UCSD-AML1 (cell line): ENCODE measurements around the gene GOLGA8A.
"Not testable (repeated sequence)": the region's sequence is repeated elsewhere in the genome, so short reads cannot be mapped to it uniquely, and the experiment has no call there.

ENCODE experiments used
- DNase-seq: peaks from one replicate; lab custom pipeline; 2025; ENCODE audit not compliant: unreplicated experiment; lab: John Stamatoyannopoulos, UW

Gene GOLGA8A, protein sequence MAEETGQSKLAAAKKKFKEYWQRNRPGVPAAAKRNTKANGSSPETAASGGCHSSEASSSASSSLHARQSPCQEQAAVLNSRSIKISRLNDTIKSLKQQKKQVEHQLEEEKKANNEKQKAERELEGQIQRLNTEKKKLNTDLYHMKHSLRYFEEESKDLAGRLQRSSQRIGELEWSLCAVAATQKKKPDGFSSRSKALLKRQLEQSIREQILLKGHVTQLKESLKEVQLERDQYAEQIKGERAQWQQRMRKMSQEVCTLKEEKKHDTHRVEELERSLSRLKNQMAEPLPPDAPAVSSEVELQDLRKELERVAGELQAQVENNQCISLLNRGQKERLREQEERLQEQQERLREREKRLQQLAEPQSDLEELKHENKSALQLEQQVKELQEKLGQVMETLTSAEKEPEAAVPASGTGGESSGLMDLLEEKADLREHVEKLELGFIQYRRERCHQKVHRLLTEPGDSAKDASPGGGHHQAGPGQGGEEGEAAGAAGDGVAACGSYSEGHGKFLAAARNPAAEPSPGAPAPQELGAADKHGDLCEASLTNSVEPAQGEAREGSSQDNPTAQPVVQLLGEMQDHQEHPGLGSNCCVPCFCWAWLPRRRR

DNA sequence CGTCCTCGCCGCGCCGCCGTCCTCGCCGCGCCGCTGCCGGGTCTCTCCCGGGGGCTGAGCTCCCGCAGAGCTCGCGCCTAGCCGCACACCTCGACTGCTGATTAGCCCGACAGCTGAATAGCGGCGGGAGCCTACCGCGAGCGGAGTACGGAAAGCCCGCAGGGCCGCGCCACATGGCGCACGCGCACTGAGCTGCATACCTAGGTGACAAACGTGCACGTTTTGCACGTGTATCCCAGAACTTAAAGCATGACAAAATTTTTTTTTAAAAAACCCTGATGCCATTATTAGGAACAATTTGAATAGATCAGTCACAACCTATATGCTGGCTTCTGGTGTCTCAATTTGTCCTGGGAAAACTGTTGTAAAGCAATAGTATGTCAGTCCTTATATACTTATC lies at the start of gene GOLGA8A:
GOLGA8A (minus strand) TSS at position 122 of the 400 bp plus-strand sequence. CDS start 48,117 bp downstream, outside the sequence.
- no peak for DNase-seq

DNA sequence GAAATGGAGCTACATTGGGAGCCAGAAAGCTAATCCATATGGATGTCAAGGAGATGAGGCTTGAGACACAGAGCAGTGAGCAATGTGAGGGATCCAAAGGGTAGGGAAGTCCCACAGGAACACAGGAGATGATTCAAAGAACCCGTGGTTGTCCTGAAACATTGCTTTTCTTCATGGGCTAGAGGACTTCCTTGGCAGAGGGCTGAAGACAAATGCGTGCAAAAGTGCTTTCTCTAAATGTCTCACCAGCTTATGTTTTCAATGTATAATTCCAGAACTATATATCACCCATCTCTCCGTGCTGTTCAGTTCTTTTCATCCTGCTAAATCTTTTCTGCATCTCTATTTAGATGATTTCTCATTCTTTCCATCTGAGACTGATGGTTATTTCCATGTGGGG lies 46.0 kb upstream of the GOLGA8A start:
- DNase-seq: no peak

DNA sequence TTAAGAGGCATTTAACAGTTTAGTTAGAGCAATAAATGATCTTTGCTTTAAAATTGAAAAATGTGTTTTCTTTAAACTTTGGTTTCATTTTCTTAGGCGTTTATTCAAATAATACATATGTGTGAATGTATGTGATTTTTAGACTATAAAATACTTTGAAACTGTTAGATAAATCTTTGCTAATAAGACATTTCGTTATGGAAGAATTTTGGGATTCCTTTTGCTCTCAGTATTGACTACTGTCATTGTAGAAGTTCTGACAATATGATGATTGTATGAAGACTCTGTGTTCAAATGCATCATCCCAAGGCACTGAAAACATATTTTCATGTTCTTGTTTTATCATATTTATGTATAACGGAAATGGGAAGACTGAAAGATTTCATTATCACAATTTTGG lies 43.8 kb upstream of the GOLGA8A start:
- DNase-seq: no peak

DNA sequence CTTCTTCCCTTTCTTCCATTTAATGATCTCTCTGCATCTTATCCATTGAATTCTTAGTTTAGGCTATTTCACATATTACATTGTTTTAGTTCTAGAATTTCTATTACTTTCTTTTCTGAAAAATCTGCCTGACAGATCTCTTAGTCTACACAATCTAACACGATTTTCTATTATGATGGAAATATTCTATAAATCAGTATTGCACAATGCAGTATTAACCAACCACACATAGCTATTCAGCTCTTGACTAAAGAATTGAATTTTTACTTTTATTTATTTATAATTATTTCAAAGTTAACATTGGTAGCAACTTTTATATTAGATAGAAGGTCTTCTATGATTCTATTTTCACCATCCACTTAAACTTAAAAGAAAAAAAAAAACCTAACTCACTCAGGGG lies 36.2 kb upstream of the GOLGA8A start:
- no peak for DNase-seq

DNA sequence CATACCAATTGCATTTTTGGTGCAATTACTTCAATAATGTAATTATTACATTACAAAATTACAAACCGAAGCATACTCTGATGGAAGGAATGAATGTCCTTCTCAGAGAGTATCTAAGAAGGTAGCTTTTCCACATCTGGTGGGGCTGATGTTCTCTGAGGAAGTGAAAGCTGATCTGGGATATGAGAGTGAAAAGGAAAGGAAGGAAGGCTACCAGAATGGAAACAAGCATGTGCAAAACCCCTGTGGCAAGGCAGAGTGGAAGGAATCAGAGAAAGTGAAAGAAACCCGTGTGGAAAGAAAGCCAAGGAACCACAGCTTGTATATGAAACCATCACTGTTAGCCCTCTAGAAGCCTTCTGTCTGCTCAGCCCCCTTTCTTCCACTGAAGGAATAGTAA lies 35.3 kb upstream of the GOLGA8A start:
- DNase-seq: no peak

DNA sequence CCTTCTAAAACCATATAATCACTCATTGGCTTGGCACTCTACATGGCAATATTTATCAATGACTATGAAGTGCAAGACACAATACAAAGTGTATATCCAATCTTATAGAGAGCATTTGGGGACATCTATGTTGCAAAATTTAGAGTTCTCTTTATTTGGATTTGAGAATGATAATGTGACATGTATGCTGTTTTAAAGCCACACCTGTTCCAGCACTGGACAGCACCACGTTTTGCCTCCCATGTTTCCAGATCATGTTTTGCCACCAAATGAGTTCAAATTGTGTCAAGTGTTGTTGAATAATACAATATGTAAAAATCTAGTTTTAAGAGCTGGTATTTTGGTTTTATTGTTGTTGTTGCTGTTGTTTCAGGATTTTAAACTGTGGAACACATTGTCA lies 33.3 kb upstream of the GOLGA8A start:
- DNase-seq: no peak

DNA sequence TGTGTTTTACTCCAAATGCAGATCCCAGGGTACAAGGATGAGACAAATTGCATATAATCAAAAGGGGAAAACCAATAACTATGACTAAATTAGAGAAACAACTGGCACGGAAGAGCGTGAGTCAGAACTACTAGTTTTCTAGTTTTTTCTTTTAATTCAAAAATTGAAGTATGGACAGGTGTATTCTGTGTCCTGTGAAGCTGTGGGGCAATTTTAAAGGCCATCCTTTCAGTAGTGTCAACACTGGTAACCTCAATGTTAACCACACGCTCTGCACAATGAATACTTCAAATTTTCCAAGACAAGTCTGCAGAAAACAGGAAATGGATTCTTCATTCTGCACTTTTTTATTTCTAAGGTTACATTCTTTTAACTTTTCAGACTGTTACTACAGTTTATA lies 32.5 kb upstream of the GOLGA8A start:
- DNase-seq: no peak

DNA sequence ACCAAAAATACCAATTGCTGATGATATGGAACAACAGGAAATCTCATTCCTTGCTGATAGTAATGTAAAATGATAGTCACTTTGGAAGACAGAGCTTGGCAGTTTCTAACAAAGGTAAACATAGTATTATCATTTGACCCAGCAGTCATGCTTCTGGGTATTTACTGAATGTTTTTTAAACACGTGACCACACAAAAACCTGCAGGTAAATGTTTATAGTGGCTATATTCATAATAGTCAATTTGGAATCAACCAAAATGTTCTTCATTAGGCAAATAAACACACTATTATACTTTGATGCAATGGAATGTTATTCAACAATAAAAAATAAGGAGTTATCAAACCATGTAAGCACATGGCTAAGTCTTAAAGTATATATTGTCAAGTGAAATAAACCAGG lies 24.1 kb upstream of the GOLGA8A start:
- DNase-seq: no peak

DNA sequence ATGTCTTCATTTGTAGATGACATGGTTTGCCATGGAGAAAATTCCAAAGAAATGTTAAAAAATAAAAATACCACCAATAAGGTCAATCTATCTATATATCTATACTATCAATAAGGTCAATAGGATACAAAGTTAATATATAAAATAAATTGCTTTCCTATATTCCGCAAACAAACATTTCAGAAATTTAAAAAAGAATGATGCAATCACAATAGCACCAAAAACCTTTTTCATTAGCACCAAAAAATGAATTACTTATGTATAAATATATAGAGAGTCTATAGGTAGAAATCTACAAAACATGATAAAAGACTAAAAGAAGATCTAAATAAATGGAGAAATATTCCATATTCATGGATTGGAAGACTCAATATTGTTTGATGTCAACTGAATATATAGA lies 22.8 kb upstream of the GOLGA8A start:
- DNase-seq: no peak

DNA sequence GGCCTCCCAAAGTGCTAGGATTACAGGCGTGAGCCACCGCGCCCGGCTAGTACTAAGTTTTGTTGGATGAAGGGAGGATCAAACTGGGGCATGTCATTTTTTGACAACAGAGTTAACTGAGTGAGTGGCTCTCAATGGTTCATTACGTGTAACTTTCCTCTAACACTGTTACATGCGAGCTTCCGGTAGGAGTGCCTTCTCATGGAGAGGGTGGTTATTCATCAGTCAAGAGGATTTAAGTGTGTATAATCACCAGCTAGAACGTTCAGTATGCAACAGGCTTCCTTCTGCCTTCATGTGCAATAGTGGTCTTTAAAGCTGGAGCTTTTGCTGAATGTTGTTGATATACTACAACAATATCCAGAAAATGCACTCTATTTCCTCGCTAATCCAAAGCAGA lies 19.1 kb upstream of the GOLGA8A start:
- no peak for DNase-seq

DNA sequence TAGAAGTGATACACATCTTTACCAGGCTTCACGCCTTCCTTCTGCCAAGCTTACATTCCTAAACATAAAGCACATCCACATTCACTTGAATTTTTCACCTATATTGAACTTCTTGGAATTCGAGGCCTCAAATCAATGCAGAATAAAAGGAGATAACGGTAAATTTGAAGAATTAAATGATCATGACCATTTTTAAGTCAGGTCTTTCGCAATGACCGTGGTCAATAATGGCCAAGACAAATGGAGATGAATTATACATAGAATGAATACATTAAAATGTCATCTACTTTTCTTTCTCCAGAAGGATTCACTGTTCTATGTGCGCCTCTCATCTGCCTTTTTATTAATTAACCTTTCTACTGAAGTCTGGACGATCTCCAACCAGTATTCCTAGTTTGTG lies 5.3 kb upstream of the GOLGA8A start:
- no peak for DNase-seq

DNA sequence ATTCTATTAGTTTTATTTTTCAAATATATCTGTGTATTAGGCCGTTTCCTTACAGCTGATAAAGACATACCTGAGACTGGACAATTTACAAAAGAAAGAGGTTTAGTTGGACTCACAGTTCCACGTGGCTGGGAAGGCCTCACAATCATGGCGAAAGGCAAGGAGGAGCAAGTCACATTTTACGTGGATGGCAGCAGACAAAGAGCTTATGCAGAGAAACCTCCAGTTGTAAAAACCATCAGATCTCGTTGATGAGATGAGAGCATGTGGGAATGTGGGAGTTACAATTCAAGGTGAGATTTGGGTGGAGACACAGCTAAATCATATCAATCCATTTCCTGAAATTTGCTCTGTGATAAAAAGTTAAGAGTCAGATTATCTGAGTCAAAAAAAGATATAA lies 2.3 kb upstream of the GOLGA8A start:
- no peak for DNase-seq

DNA sequence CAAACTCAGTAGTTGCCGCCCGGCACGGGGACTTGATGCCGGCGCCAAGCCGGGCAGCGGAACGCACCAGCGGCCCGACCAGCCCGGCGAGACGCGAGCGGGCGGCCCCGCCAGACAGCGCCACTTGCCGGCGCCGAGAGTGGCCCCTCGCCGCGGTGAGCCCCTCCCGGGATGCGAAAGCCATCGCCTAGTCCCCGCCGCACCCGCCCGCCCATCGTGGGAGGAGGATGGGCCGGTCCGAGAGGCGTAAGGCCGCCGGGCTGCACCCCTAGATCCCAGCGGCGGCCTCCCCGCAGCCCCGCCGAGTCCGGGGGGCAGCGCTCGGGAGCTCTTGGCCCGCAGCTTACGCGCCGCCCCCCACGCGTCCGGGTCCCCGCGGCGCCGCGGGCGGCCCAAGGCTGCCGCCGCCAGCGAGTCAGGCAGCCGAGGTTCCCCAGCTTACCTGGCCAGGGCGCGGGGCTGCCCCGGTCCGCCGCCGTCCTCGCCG lies 609 bp downstream of the GOLGA8A start:
- DNase-seq: no peak

DNA sequence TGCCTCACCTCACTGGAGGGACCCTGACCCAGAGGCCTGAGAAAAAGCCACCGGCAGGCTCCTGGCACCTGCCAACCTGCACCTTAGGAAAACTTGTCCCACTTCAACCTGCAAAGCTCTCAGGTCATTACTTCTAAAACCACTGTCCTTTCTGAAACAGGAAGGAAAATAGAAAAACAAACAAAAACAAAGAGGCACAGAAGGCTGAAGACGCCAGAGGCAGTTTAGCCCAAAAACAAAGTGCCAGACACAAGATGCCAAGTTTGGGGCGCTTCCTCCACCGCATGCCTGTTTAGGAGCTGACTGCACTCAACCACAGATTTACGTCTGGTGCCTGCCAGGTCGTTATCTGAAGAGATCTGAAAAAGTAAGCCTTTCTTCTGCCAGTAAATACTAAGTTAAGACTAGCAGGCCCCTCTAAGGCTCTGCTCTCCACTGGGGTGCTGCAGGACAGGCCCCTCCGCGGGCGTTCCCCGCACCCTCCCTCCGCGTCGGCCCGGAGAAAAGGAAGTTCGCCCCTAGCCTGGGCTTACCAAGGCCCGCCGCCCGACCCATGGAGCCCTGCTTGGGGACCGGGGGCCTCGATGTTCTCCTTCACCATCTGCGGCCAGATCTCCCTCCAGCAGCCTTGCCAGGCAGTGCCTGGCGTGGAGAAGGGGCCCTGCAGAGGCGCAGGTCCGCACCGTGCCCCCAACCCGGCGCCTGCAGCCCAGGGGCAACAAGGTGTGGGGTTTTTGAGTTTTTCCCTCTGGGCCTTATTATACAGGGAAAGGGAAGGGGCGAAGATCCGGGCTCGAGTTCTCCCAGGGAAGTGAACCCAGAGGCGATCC lies 1.3 kb downstream of the GOLGA8A start:
- no peak for DNase-seq

DNA sequence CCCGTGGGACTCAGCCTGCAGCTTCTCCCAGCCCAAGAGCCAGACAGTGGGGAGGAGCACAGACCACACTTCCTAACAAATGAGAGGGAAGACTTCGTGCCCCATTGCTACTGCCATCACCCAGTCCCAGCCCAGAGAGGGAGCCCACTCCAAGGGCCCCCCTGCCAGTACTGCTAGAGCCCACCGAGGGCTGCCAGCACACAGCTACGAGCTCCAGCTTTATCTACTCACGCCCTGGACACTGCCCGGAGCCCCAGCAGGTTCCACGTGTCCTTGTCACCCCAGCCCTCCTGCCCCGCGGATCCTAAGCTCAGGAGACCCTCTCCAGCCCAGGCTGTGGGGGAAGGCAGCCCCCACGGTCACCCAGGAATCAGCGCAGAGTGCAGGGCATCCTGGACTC lies 1.9 kb downstream of the GOLGA8A start:
- no peak for DNase-seq

DNA sequence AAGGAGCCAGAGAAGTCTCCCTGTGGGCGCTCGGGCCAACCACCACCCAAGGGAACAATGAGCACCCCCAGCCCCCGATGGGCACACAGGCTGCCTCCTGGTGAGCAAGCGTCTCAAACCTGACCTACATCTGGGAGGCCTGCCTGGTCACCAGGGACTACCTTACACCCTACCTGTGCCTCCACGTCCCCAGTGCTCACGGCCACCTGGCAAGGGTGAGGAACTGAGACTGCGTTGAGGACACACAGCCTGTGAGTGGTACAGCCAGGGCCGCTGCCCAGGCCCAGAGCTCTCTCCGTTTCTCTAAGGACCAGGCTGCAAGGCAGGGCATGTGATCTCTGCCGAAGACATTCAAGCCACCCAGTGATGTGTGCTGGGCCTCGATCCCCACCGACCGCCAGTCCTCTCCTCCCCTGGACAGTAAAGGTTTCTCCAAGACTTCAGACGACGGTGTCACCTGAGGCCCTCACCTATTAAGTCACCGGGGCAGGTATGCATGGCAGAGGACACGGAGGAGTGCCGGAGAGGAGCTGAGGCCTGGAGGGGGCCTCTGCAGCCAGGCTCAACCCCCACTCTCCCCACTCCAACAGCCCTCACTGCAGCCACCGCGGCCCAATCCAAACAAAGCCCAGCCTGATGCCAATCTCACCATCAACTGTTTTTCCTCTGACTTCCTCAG lies 2.8 kb downstream of the GOLGA8A start:
- no peak for DNase-seq

DNA sequence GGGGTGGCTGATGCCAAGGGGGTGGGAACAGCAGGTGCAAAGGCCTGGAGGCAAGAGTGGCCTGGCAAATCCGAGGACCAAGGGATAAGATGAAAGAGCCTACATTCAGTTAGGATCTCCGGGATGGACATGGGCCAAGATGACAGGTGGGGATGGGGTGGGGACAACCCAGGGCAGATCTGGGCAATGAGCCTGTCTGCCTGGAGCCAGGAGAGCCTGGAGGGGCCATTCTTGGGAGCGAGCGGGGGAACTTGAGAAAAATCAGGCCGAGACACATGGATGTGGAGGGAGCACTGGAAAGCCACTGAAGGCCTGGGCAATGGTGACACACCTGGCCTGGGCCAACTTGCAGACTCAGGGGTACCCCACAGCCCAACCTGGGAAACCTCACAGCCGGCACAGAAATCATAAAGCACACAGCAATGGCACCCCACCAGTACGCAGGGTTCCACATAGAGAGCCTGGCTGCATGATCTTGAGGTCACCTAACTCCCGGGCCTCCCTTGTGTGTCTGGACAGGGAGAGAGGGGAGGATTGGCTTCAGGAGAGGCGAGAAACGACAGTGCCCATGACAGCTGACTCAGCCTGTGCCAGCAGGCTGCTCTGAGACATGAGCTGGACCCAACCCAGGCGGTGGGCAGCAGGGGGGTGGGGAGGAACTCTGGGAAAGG lies 3.5 kb downstream of the GOLGA8A start:
- DNase-seq: not testable (repeated sequence)

DNA sequence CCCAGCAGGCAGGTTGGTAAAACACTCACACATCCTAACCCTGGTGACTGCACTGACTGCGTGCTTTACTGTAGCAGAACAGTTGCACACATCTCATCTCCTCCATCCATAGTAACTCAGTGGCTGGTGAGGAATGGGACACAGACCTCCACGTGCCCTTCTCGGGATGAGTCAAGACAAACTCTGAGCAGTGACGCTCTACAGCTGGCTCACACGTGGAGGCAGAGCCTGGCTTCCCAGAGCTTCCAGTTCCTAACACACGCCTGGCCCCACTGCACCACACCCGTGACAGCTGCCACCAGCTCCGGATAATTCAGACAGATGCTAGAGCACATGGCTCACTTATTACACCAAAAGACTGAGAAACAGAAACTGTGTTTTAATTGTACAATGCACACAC lies 7.0 kb downstream of the GOLGA8A start:
- not testable (repeated sequence) for DNase-seq

DNA sequence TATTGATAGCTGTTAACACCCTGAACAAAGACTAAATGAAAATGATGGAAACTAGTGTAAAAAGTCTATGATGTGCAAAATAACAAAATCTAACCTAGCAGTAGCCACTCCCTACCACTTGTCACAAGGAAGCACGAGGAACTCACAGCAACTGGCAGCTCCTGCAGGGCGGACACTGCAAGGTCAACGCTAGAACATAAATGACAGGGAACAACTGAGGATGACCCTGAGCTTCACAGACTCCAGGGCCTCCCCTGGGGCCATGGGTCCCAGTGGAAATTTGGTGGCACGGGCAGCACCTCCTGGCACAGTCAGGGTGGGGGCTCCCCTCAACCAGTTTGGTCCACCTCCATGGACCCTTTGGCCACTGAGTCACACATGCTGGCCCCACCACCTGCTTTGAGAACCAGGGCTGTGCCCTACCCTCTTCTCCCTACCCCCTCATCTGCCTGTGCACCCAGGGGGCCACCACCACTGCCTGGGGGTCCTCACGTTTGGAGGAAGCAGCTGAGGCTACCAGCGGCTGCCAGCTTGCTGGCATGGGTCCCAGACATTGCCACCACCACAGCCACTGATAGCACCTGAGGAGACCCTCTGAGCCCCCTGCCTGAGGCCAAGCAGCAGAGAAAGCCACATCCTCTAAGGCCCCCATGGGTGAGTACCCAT lies 14.1 kb downstream of the GOLGA8A start:
- DNase-seq: not testable (repeated sequence)

DNA sequence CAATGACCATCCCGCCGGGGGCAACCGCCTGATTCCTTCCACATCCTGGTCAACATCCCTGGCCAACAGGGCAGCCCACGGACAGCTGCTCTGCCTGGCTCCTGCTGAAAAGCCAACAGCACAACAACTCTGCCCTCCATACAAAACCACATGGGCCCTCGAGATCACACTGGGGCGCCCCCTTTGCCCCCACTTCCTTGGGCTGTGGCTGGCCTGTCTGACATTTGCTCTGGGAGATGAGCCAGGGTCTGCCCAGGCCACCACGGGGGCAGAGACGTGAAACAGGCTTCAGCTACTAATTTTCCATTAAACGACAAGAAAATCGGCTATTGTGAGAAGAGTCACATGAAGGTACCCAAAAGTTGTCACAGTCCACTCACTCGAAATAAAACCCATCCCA lies 16.7 kb downstream of the GOLGA8A start:
- not testable (repeated sequence) for DNase-seq
